CD4-positive, alpha-beta T cell (primary cell): Measurements from ENCODE around the gene FBXO47. TPM values are rescaled to one million over a fixed set of nuclear protein-coding genes. Genes with fewer than 3 reads are reported as not detected.

ENCODE experiments used
- ATAC-seq: fragments of 200-7000 bp; cut with Tn5 transposase; one replicate; pipeline ENCODE4 v1.10.0; 2022; ENCODE audit warnings: mild to moderate bottlenecking; ENCODE audit not compliant: poor library complexity
- CTCF ChIA-PET: fragments of 350-600 bp; sonication (Branson Sonifier 250); formaldehyde crosslinking; loops from one replicate; lab custom pipeline; 2021; ENCODE audit warnings: antibody characterized with exemption, inconsistent platforms; lab: Charles Lee
- POLR2A ChIA-PET: fragments of 350-600 bp; sonication (Branson Sonifier 250); formaldehyde crosslinking; loops from one replicate; lab custom pipeline; 2021; ENCODE audit warnings: antibody characterized with exemption, inconsistent platforms; lab: Charles Lee
- DNase-seq, 14 experiments: peaks; one replicate each; pipeline ENCODE4 v3.0.0-alpha.2; 2013 to 2020; ENCODE audit warnings: mixed read lengths in 2 of 14
- H3K27ac ChIP-seq, 2 donors: one replicate each; pipeline versions ENCODE4 v1.5.1 to v1.7.0; 2013; ENCODE audit warnings: low read length in 2 of 2, low read depth in 1 of 2, mild to moderate bottlenecking in 1 of 2
- H3K27me3 ChIP-seq, 2 experiments: 1 replicate in 1 of 2; 2 replicates in 1 of 2; pipeline versions ENCODE4 v1.6.1 to v1.7.0; 2013; ENCODE audit warnings: low read length in 2 of 2, control low read depth in 1 of 2, mild to moderate bottlenecking in 1 of 2, moderate library complexity in 1 of 2; ENCODE audit not compliant: insufficient read depth in 2 of 2, control insufficient read depth in 1 of 2
- H3K36me3 ChIP-seq: one replicate; pipeline ENCODE4 v1.6.1; 2013; ENCODE audit warnings: low read length, control low read depth; ENCODE audit not compliant: insufficient read depth
- H3K4me1 ChIP-seq: one replicate; pipeline ENCODE4 v1.6.1; 2013; ENCODE audit warnings: low read length, control low read depth; ENCODE audit not compliant: insufficient read depth
- H3K4me3 ChIP-seq: one replicate; pipeline ENCODE4 v1.5.1; 2013; ENCODE audit warnings: mild to moderate bottlenecking, low read length, moderate library complexity
- H3K9me3 ChIP-seq, 2 experiments: 1 replicate in 1 of 2; 2 replicates in 1 of 2; pipeline versions ENCODE4 v1.6.1 to v1.7.0; 2013; ENCODE audit warnings: low read length in 2 of 2, mild to moderate bottlenecking in 2 of 2, control low read depth in 1 of 2, moderate library complexity in 1 of 2; ENCODE audit not compliant: control insufficient read depth in 1 of 2, insufficient read depth in 1 of 2
- H3K27ac Mint-ChIP-seq: one replicate; pipeline ENCODE4 v1.8.0; 2020; ENCODE audit warnings: mixed read lengths
- H3K27me3 Mint-ChIP-seq: one replicate; pipeline ENCODE4 v1.8.0; 2021; ENCODE audit warnings: mixed read lengths
- H3K36me3 Mint-ChIP-seq: one replicate; pipeline ENCODE4 v1.8.0; 2021; ENCODE audit warnings: low read depth, mixed read lengths
- H3K4me1 Mint-ChIP-seq: one replicate; pipeline ENCODE4 v1.8.0; 2021; ENCODE audit warnings: low read depth, mixed read lengths
- H3K4me3 Mint-ChIP-seq: one replicate; pipeline ENCODE4 v1.8.0; 2020; ENCODE audit warnings: mild to moderate bottlenecking, mixed read lengths
- H3K9me3 Mint-ChIP-seq: one replicate; pipeline ENCODE4 v1.8.0; 2020; ENCODE audit warnings: mixed read lengths
- CTCF ChIP-seq: fragments of 200-600 bp; IDR thresholded peaks from one replicate; pipeline ENCODE4 v1.8.0; 2022; ENCODE audit warnings: antibody characterized with exemption, mild to moderate bottlenecking
- intact Hi-C, 2 experiments: fragments of 100-400 bp; cut with DNase I in 1 of 2; cut with micrococcal nuclease in 1 of 2; formaldehyde crosslinking; loops; one replicate each; pipeline versions ENCODE4 v1.15.1 to v1.9.0; 2023 to 2025; cut with DNase I, micrococcal nuclease
- total RNA-seq, 174 experiments: library from RNA in 2 of 174; stranded (reverse) in 2 of 174; gene quantifications; one replicate each; pipeline ENCODE4 v1.2.3 and lab custom pipeline; 2021 to 2026

The FBXO47 gene
- total RNA-seq, 2 experiments from 2014 or later, result not detected

- Histone ChIP-seq H3K27me3 (no peaks in the 10 kb centered on the region), H3K36me3 (peaks cover 53% of the 10 kb centered on the region), H3K9me3 (no peaks in the 10 kb centered on the region), H3K4me1 (peaks cover 95% of the 10 kb centered on the region), H3K27ac (peak overlapping the region; percentile 90 to 94), H3K4me3 (peak overlapping the region; percentile 45)
- POLR2A ChIA-PET, result interaction anchor here (0.7 to 4.5 kb wide), 11 partner anchors 13 to 339 kb away, joined by 3 to 54 read pairs (median 4); partner anchors contain the start of genes LASP1, RPL19 and RPL23
- H3K36me3 Mint-ChIP-seq, result peaks cover 54% of the 10 kb centered on the region
- TF ChIP-seq CTCF, result no peak
- intact Hi-C loops, result loop anchor here (2.0 to 5.0 kb wide), 2 partner anchors 27 to 45 kb away; partner anchors contain the start of genes LASP1 (in 2 of the 2) and RPL23 (in 1 of the 2)
- H3K4me3 Mint-ChIP-seq, result peak overlapping the region; percentile 87
- H3K4me1 Mint-ChIP-seq, result peaks cover 70% of the 10 kb centered on the region
- CTCF ChIA-PET, result interaction anchor here (2.1 to 3.2 kb wide), 3 partner anchors 26 to 28 kb away, joined by 8 to 16 read pairs (median 13); partner anchors contain the start of gene LASP1
- ATAC-seq, result no peak
- peak overlapping the region; percentile 94 for H3K27ac Mint-ChIP-seq
- DNase-seq, result peak in 1 of 14 experiments; percentile 20
- H3K27me3 Mint-ChIP-seq, result no peaks in the 10 kb centered on the region
- H3K9me3 Mint-ChIP-seq, result no peaks in the 10 kb centered on the region
Observed at GRCh38 chr17:38897671-38898290, 69.4 kb downstream of the FBXO47 start.

DNA sequence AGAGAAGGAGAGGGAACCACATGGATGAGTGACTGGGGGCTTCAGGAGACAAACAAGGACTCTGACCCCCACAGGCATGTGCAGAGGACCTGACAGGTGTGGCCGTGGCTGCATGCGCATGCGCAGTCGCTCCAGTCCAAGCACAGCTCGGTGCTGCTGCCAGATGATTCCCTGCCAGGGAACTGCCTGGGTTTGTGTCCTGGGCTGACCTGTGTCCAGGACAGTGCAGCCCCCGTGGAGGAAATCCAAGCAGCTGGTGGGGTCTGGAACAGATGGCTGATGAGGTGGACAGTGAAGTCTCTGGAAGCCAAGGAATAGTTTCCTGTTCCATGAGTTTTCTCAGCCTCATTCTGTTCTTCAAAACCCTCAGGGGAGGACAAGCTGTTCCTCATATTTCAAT is 70.0 kb downstream of the FBXO47 start:
- peak overlapping the region; percentile 90 to 94 for H3K27ac ChIP-seq
- peaks cover 55% of the 10 kb centered on the region for H3K36me3 ChIP-seq
- no peak for ATAC-seq
- POLR2A ChIA-PET, result interaction anchor here (1.1 to 4.5 kb wide), 7 partner anchors 12 to 72 kb away, joined by 3 to 54 read pairs (median 12); partner anchors contain the start of genes LASP1 and RPL23
- peak overlapping the region; percentile 94 for H3K27ac Mint-ChIP-seq
- CTCF ChIA-PET, result interaction anchor here (1.2 to 3.2 kb wide), 2 partner anchors 26 to 27 kb away, joined by 4 to 16 read pairs; no protein-coding TSS in a partner anchor
- intact Hi-C loops, result loop anchor here in 1 of 2 experiments (5.0 kb wide), 1 partner anchor 45 kb away; the partner anchor contains the start of gene RPL23
- no peak for DNase-seq
- no peaks in the 10 kb centered on the region for H3K9me3 Mint-ChIP-seq
- no peak overlapping the region for H3K4me3 ChIP-seq
- H3K4me1 Mint-ChIP-seq, result peaks cover 76% of the 10 kb centered on the region
- peaks cover 96% of the 10 kb centered on the region for H3K4me1 ChIP-seq
- TF ChIP-seq CTCF, result no peak
- no peaks in the 10 kb centered on the region for H3K27me3 Mint-ChIP-seq
- H3K4me3 Mint-ChIP-seq, result no peak overlapping the region
- H3K9me3 ChIP-seq, result no peaks in the 10 kb centered on the region
- peaks cover 55% of the 10 kb centered on the region for H3K36me3 Mint-ChIP-seq
- no peaks in the 10 kb centered on the region for H3K27me3 ChIP-seq

- peaks cover 62% of the 10 kb centered on the region for H3K36me3 Mint-ChIP-seq
- peak overlapping the region; percentile 90 to 94 for H3K27ac ChIP-seq
- CTCF ChIA-PET, result interaction anchor here (1.2 kb wide), 1 partner anchor 28 kb away, joined by 4 read pairs; no protein-coding TSS in a partner anchor
Observed at GRCh38 chr17:38896346-38896954, 70.8 kb downstream of the FBXO47 start.

More at GRCh38 chr17:38896346-38896954, 70.8 kb downstream of the FBXO47 start:
- DNase-seq, result no peak
- Histone ChIP-seq H3K27me3 (no peaks in the 10 kb centered on the region), H3K4me1 (peaks cover 96% of the 10 kb centered on the region), H3K4me3 (no peak overlapping the region), H3K9me3 (no peaks in the 10 kb centered on the region), H3K36me3 (peaks cover 57% of the 10 kb centered on the region)
- peaks cover 83% of the 10 kb centered on the region for H3K4me1 Mint-ChIP-seq
- H3K27me3 Mint-ChIP-seq, result no peaks in the 10 kb centered on the region
- no peak for TF ChIP-seq CTCF
- ATAC-seq, result no peak
- H3K27ac Mint-ChIP-seq, result peak overlapping the region; percentile 94
- H3K9me3 Mint-ChIP-seq, result no peaks in the 10 kb centered on the region
- no peak overlapping the region for H3K4me3 Mint-ChIP-seq
- intact Hi-C loops, result loop anchor here in 1 of 2 experiments (5.0 kb wide), 1 partner anchor 44 kb away; the partner anchor contains the start of gene RPL23
- POLR2A ChIA-PET, result interaction anchor here (3.6 to 4.5 kb wide), 3 partner anchors 12 to 43 kb away, joined by 29 to 54 read pairs (median 37); partner anchors contain the start of genes LASP1 and RPL23
